Astrocyte of the spinal cord (primary cell): ENCODE results near the gene TMEM252.
A peak's percentile ranks its signal among the peaks of the same experiment; 100 is the strongest.

ENCODE experiments used
- DNase-seq: peaks from one replicate; pipeline ENCODE4 v3.0.0; 2011; ENCODE audit warnings: low read depth, low spot score
- H3K4me3 ChIP-seq: 2 replicates; pipeline ENCODE4 v1.5.1; 2011; ENCODE audit warnings: low read depth, mild to moderate bottlenecking, low read length, moderate library complexity
- in situ Hi-C: cut with HindIII; loops from 2 replicates; pipeline ENCODE4 v1.10.0; 2017; ENCODE audit warnings: low sequenced_read_pairs
- TF ChIP-seq, protein P1 (sequence below): IDR thresholded peaks from 2 replicates; pipeline ENCODE4 v1.5.1; 2012; ENCODE audit warnings: low read depth, mild to moderate bottlenecking, low read length, inconsistent platforms

Gene TMEM252, protein sequence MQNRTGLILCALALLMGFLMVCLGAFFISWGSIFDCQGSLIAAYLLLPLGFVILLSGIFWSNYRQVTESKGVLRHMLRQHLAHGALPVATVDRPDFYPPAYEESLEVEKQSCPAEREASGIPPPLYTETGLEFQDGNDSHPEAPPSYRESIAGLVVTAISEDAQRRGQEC

DNA sequence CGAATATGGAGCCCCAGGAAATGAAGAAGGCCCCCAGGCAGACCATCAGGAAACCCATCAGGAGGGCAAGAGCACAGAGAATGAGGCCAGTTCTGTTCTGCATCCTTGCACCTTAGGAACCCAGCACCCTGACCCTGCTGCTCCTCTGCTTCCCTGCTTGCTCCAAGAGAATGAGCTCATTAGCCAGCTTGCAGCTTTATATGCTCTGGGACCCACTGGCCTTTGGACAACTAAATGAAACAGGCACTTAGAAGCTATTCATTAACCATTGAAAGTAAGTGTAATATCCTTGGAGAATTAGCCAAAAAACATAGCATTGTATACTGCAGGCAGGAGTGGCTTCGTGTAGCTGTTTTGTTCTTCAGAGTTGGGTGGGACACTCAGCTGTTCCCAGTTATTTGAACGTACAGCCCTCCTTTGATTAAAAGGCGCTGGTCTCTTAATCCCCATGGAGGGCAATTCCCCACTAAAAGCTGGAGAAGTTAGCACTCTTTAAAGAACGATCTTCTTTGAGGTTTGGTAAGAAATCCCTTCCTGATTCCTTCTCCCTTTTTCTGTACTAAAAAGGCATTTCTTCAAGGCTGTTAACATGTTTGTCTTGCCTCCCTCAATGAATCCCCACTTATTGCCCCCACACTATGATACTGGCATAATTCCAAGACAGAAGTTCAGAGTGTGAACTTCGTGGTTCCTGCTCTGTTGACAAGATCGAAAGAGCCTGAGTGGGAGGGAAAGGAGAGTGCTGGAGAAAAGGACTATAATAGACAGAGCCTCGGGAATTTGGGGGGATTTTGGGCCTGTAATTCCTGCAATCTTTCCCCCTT is at the start of gene TMEM252:
TMEM252 (minus strand) TSS at position 172 of the 824 bp plus-strand sequence; CDS start at position 103, 69 bp downstream.
- in situ Hi-C loops = no loop called here
- TF ChIP-seq, protein P1, sequence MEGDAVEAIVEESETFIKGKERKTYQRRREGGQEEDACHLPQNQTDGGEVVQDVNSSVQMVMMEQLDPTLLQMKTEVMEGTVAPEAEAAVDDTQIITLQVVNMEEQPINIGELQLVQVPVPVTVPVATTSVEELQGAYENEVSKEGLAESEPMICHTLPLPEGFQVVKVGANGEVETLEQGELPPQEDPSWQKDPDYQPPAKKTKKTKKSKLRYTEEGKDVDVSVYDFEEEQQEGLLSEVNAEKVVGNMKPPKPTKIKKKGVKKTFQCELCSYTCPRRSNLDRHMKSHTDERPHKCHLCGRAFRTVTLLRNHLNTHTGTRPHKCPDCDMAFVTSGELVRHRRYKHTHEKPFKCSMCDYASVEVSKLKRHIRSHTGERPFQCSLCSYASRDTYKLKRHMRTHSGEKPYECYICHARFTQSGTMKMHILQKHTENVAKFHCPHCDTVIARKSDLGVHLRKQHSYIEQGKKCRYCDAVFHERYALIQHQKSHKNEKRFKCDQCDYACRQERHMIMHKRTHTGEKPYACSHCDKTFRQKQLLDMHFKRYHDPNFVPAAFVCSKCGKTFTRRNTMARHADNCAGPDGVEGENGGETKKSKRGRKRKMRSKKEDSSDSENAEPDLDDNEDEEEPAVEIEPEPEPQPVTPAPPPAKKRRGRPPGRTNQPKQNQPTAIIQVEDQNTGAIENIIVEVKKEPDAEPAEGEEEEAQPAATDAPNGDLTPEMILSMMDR = no peak
- DNase-seq = no peak

DNA sequence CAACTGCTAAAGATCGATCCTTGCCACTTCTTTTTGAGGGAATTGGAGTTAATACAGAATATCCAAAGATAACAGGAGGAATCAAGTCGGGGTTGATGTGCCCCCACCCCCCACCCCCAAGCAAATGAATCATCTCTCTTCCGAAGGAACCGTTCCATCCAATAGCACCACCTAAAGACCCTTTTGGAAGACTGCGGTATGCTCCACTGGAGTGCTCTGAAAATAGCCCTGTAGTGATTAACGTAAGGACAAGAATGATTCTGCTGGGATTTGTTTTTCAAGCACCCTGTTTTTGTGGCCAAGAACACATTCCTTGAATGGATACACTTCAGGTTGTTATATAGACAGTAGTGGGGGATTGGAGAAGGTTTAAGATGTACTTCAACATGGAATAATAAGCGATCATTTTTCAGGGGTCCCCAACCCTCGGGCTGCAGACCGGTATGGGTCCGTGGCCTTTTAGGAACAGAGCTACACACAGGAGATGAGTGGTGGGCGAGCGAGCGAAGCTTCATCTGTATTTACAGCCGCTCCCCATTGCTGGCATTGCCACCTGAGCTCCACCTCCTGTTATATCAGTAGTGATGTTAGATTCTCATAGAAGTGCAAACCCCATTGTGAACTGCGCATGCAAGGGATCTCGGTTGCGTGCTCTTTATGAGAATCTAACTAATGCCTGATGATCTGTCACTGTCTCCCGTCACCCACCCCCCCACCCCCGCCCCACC is 44.5 kb upstream of the TMEM252 start:
- in situ Hi-C loops = no loop called here
- TF ChIP-seq, protein P1 = no peak

More for the DNA sequence above, at the start of gene TMEM252:
- H3K4me3 ChIP-seq = no peak within 1 kb of the TSS

DNA sequence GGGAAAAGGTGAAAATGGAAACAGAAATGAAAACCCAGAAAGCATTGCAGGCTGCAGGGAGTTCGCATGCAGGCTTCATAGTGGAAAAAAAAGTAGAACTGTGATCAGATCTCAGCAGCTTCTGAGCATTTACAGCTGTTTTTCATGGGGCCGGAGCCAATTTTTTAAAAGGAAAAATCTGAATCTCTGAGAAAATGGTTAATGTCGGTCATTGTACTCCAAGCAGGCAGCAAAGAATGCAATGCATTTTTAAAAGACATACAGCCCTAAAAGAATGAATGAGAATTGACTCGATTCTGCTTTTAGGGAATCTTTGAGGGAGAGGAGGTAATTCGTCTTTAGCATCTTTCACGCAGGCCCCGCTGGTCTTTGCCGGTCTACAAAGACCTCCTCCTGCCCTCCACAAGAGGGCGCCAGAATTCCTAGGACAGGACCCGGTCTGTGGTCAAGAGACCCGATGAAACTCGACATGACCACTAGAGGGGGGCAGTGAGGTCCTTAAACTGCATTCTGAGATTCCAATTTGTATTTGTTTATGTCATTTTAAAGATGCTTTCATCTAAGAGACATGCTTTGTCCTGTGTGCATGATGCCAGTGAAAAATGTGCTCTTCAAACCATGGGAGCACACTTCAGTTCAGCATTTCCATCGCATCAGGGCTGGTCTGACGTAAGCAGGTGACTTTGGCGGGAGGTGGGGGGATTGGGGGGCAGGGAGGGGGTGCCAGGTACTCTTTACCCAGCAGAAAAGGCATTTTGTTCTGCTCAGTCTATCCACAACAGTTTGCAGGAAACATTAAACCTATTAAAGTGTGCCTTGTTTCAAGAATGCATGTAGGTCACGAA is 43.7 kb upstream of the TMEM252 start:
- TF ChIP-seq, protein P1 = peak; percentile 95
- peak; percentile 75 for DNase-seq
- no peak overlapping the region for H3K4me3 ChIP-seq
- in situ Hi-C loops = no loop called here

More for the DNA sequence above, 44.5 kb upstream of the TMEM252 start:
- DNase-seq = no peak
- H3K4me3 ChIP-seq = no peak overlapping the region

DNA sequence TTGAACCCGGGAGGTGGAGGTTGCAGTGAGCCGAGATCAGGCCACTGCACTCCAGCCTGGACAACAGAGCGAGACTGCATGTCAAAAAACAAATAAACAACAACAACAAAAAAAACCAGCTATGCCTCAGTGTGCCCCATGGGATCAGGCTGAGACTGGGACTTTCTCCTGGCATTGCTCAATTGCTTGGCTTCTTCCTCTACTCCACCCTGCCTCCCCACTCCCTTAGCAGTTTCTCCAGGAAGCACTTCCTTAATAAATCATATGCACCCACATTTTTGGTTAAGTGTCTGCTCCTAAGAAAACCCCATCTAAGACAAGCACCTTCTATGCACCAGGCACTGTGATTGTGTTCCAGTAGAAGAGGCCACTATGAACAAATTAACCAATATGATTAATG is 41.0 kb upstream of the TMEM252 start:
- TF ChIP-seq, protein P1 = no peak
- no peak overlapping the region for H3K4me3 ChIP-seq
- in situ Hi-C loops = no loop called here
- DNase-seq = no peak

DNA sequence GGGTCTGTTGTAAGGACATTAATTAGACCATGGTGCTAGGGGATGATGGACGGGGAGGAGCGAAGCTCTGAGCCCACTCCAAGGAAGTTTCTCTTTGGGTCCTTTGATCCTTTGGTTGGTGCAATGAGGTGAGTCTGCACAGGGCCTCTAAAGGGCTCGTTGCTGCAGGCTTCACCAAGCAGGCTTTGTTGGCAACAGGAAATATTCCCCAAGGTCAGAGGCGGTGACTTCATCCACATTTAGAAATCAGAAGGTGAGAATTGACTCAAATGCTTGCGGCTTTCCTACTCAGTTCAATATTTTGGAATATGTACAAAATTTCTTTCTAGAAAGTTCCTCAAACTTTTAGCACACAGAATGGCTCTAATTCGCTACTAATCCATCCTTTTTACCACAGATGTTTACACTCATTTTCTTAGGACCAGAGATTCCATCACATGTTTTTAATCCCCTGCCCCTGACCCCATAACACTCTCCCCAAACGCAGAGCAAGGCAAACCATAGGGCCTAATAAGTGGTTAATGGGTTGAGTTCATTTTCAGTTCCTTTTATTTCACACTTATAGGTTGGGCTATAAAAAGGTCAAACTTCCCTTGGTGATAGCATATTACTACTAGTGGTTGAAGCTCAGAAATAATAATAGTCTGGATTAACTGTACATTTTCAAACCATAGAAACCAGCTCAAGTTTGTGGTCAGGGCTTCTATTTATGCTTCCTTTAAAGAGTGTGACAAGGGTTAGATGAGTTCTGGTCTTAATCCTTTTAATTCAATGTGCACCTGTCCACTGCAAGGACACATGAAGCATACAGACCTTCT is 37.3 kb upstream of the TMEM252 start:
- in situ Hi-C loops = no loop called here
- no peak overlapping the region for H3K4me3 ChIP-seq
- TF ChIP-seq, protein P1 = no peak
- no peak for DNase-seq
